Measurements from ENCODE around the gene NCAM1.
A peak's percentile ranks its signal among the peaks of the same experiment; 100 is the strongest.

Gene NCAM1

DNA sequence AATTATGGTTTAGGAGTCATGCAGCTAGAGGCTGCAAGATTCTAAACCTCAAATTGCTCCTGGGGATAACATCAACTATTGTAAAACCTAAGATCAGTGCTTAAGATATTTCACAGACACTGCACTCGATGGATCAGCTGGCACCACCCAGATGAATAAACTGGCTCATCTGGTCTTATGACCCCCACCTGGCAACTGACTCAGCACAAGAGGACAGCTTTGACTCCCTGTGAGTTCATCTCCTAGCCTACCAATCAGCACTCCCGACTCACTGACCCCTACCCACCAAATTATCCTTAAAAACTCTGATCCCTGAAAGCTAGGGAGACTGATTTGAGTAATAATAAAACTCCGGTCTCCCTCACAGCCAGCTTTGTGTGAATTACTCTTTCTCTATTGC is 352.4 kb downstream of the NCAM1 start:
- DNase-seq (ENCODE audit: low spot score): no peak

DNA sequence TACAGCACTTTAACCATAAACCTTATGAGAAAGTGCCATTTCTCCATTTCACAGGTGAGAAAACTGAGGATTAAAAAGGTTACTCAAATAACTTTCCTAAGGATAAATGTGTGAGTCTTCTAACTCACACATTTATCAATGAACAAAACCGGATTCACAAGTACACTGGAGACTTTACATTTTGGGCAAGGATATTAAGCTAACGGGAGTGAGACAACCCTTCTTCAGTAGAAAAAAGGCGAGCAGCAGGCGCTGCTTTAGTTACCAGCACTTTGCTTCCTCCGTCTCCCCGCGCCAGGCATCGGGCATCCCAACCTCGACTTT is 352.8 kb downstream of the NCAM1 start:
- DNase-seq (ENCODE audit: low spot score): no peak

DNA sequence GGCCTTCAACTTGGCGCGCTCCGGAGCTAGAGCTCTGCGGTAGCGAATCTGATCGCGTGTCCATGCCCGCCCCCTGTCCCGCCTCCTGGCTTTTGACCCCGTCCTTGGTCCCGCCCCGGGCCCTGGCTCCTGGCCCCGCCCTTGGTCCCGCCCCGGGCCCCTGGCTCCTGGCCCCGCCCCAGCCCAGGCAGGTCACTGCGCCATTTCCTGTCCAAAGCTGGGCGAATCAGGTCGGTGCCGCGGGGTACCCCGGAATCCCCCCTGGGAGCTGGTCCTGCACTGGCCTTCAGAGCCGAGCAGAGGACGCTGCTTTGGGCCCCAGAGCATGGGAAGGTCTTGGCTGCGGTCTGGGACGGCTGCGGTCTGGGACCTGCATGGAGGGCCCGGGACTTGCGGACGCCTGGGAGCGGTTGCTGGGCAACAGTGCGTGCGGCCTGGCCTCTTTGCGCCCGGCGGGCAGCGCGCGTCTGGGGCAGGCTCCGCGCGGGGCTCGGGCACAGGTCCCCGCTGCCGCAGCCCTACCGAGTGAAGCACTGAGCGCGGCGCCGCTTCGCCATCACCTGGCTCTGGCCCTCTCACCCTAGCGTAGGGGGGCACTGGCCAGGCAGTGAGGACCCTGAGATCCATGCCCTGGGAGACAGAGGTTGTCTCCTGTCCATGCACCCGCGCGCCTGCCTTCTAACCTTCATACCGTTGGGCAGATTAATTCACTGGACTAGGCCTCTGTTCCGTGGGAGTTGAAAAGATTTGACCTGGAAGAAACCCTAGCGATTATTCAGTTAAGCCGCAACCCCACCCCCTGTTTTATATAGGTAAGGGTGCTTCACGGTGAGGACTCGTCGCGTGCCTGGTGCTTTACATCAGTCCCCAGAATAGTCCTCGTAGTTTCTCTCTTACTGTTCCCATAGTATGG is 353.4 kb downstream of the NCAM1 start, which contains the start of gene TTC12:
TTC12 (plus strand) TSS at position 195 of the 913 bp plus-strand sequence. CDS start 1,675 bp downstream, outside the sequence.
- DNase-seq (ENCODE audit: low spot score): peak; percentile 60

DNA sequence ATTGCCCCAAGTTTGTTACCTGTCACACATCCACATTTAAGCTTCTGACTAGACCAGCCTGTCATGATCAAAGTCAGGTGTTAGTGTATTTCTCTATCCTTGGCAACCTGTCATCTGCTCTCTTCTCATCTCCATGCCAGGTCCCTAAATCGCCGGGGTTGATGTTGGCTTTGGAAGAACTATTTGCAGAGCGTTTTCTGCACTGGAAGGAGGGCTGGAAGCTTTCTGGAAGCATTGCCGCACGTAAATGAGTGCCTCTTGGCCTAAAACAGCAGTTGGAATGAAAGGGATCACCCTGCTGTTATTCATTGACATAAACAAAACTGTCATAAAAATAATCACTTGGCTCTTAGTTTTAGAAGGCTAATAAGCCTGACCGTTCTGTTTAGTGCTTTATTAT is 354.6 kb downstream of the NCAM1 start:
- DNase-seq (ENCODE audit: low spot score): no peak

DNA sequence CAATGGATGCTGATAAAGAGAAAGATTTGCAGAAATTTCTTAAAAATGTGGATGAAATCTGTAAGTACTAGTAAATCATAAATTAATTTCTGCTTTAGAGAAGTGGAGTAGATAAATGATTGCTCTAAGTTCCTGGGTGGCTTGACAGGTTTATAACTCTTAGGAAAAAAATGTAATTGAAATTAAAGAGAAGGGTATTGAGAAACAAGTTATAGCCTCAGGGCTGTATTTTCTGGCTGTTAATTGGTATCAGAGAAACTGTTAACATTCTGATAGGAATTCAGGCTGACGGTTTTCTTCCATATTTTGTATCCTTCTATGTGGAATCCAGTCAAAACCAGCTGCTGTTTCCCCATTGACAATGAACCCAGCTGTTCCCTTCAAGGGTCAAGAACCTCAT is 355.0 kb downstream of the NCAM1 start:
- no peak for DNase-seq (ENCODE audit: low spot score)

DNA sequence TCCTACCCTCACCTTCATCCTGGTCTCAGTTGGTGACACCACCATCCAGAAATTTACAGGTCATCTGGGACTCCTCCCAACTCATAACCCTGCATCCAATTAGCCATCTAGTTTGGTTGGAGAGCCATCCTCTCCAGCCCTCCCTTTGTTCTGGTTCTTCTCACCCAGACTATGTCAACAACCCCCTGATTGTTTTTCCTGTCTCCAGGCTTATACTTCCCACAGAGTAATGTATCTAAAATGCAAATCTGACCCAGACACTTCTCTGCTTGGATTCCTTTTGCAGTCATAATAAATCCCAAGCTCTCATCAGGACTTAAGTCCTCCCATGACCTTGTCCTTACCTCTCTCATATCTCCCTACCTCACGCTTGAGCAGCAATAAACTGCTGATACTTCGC is 356.1 kb downstream of the NCAM1 start:
- DNase-seq (ENCODE audit: low spot score): no peak

DNA sequence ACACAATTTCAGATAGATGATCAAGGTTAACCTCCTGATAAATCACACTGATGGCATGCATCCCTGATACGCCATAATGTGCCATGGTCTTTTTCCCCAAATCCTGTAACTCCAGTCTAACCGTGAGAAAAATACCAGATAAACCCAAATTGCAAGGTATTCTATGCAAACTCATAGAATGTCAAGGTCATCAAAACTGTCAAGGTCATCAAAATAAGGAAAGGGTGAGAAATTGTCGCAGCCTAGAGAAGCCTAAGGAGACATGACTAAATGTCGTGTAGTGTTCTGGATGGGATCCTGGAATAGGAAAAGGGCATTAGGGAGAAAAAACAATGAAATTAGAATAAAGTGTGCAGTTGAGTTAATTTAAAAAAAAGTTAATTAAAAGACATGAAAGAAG is 357.9 kb downstream of the NCAM1 start:
- DNase-seq (ENCODE audit: low spot score): no peak

DNA sequence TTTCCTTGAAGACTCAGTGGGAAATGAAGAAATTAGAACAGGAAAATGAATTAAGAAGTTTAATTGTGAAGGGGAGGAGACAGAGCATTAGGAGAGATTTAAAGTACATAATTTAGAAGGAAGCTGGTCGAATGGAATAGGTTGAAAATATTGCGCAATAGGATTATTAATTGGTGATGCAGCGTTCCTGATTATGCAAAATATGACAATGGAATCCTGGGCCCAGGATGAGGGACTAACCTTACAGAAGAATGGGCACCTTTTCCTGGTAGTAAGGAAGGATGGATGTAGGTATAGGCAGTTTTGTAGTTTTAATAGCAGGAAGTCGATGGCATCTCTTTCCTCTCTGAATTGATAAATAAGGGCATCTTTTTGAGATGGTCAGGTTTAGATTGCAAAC is 360.9 kb downstream of the NCAM1 start:
- no peak for DNase-seq (ENCODE audit: low spot score)

DNA sequence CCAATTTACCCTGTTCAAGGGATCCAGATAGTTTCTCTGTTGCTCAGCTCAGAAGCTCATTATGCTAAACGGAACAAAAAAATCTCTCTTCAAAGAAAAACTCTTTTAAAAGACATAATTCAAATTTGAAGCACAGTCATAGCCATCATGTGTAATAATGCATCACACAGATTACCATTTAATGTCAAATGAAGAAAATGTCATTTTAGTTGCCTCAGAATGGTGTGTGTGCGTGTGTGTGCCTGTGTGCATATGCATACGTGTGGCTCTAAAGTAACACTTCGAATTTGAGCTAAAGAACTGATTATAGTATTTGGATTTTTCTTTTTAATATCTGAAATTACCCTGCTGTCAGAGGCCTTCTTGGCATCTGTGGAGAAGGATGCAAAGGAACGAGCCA is 363.0 kb downstream of the NCAM1 start:
- DNase-seq (ENCODE audit: low spot score): no peak
